Measurements from ENCODE around the gene LGR4. TPM values are rescaled to one million over a fixed set of nuclear protein-coding genes. Genes with fewer than 3 reads are reported as not detected.
A peak's percentile ranks its signal among the peaks of the same experiment; 100 is the strongest.

Gene LGR4
- total and polyA plus RNA-seq, 2 of the 13 experiments (the other 11 are each of a cell fraction or from before 2014, with no cell fraction given), result 42.1 to 68.7 TPM

GRCh38 chr11:27362749-27363575 lies 109.6 kb downstream of the LGR4 start, which contains the start of gene CCDC34 (continued):
- TF ChIP-seq ISL2 (CRISPR knock-in tag; IDR thresholded peaks at IDR 0.05), result peak; percentile 85
- no peak for TF ChIP-seq NONO (IDR thresholded peaks at IDR 0.05)
- peak; percentile 79; the same call in 1 of the 2 replicates for TF ChIP-seq NONO (CRISPR knock-in tag; conservative IDR thresholded peaks at IDR 0.05)
- no peak for TF ChIP-seq RAD51 (IDR thresholded peaks at IDR 0.05; ENCODE audit: borderline replicate concordance)
- no peak; the same call in 1 of the 2 replicates for TF ChIP-seq HINFP (CRISPR knock-in tag; IDR thresholded peaks at IDR 0.05; ENCODE audit: low read depth)
- TF ChIP-seq WIZ (CRISPR knock-in tag; IDR thresholded peaks at IDR 0.05), result no peak
- TF ChIP-seq NCOA1 (CRISPR knock-in tag; IDR thresholded peaks at IDR 0.05), result peak; percentile 47; the same call in 1 of the 2 replicates
- TF ChIP-seq ZNF639 (CRISPR knock-in tag; conservative IDR thresholded peaks at IDR 0.05), result peak; percentile 31; the same call in 1 of the 2 replicates
- TF ChIP-seq FOXP4 (CRISPR knock-in tag; IDR thresholded peaks at IDR 0.05), result peak; percentile 59
- peak; percentile 88 for TF ChIP-seq UBTF (CRISPR knock-in tag; IDR thresholded peaks at IDR 0.05)
- TF ChIP-seq TBX2 (CRISPR knock-in tag; IDR thresholded peaks at IDR 0.05; ENCODE audit: borderline replicate concordance), result peak; percentile 85
- no peak for TF ChIP-seq PCBP2 (optimal IDR thresholded peaks at IDR 0.05; ENCODE audit: low read depth, low read length, poor library complexity, severe bottlenecking)
- no peak for TF ChIP-seq CENPX (CRISPR knock-in tag; IDR thresholded peaks at IDR 0.05)
- no peak for TF ChIP-seq ZNF382 (CRISPR knock-in tag; IDR thresholded peaks at IDR 0.05; ENCODE audit: borderline replicate concordance)
- no peak for TF ChIP-seq ARNT (IDR thresholded peaks at IDR 0.05)
- TF ChIP-seq HCFC1 (IDR thresholded peaks at IDR 0.05; ENCODE audit: low read depth, low read length), result 0 out of 2 replicates have a peak, but pooled peaks have one; percentile 37
- TF ChIP-seq CCDC6 (CRISPR knock-in tag; IDR thresholded peaks at IDR 0.05), result peak; percentile 91; the same call in 1 of the 2 replicates
- TF ChIP-seq ZMYM3 (CRISPR knock-in tag; IDR thresholded peaks at IDR 0.05), result peak; percentile 70
- no peak for TF ChIP-seq TRAFD1 (CRISPR knock-in tag; IDR thresholded peaks at IDR 0.05; ENCODE audit: borderline replicate concordance)

All from HepG2 (cell line).